ENCODE data around the gene WNT7A.
"Not testable (repeated sequence)": the region's sequence is repeated elsewhere in the genome, so short reads cannot be mapped to it uniquely, and the experiment has no call there.

Gene WNT7A

GRCh38 chr3:13879946-13880810 is at the start of gene WNT7A:
Gene WNT7A (minus strand): TSS chr3:13880071. CDS start chr3:13879816, 255 bp downstream.
- peak in 37 of 56 donors; percentile 9 to 80 (median 62) for DNase-seq

GRCh38 chr3:13928741-13929140 is 48.9 kb upstream of the WNT7A start:
- not testable (repeated sequence) for DNase-seq

GRCh38 chr3:13927295-13927694 is 47.4 kb upstream of the WNT7A start:
- no peak for DNase-seq

GRCh38 chr3:13916375-13916774 is 36.5 kb upstream of the WNT7A start:
- no peak for DNase-seq

GRCh38 chr3:13902648-13903238 is 22.9 kb upstream of the WNT7A start:
- no peak for DNase-seq

GRCh38 chr3:13901935-13902584 is 22.2 kb upstream of the WNT7A start:
- DNase-seq: no peak

- no peak for DNase-seq
These were observed 18.5 kb upstream of the WNT7A start for GRCh38 chr3:13898346-13898745.

- peak in 20 of 56 donors; percentile 20 to 74 (median 36) for DNase-seq
These were observed 16.7 kb upstream of the WNT7A start for GRCh38 chr3:13896473-13897154.

GRCh38 chr3:13895155-13896105 is 15.6 kb upstream of the WNT7A start:
- DNase-seq: peak in 54 of 56 donors; percentile 43 to 96 (median 86)

- DNase-seq: no peak
These were observed 14.9 kb upstream of the WNT7A start for GRCh38 chr3:13894807-13895154.

GRCh38 chr3:13894096-13894806 is 14.4 kb upstream of the WNT7A start:
- no peak for DNase-seq

GRCh38 chr3:13892304-13892703 is 12.4 kb upstream of the WNT7A start:
- DNase-seq: no peak

GRCh38 chr3:13891492-13892073 is 11.7 kb upstream of the WNT7A start:
- peak in 1 of 56 donors; percentile 20 for DNase-seq

GRCh38 chr3:13891017-13891392 is 11.1 kb upstream of the WNT7A start:
- DNase-seq: no peak

- no peak for DNase-seq
These were observed 10.6 kb upstream of the WNT7A start for GRCh38 chr3:13890377-13891016.

- DNase-seq: no peak
These were observed 8.7 kb upstream of the WNT7A start for GRCh38 chr3:13888576-13888975.

GRCh38 chr3:13887495-13888300 is 7.8 kb upstream of the WNT7A start:
- DNase-seq: peak in 1 of 56 donors; percentile 16

GRCh38 chr3:13886593-13887129 is 6.8 kb upstream of the WNT7A start:
- no peak for DNase-seq
